Measurements from ENCODE around the gene PCDH15.

- no peak for TF ChIP-seq EZH2phosphoT487 (IDR thresholded peaks at IDR 0.05; ENCODE audit: borderline replicate concordance)
- TF ChIP-seq, protein P1, sequence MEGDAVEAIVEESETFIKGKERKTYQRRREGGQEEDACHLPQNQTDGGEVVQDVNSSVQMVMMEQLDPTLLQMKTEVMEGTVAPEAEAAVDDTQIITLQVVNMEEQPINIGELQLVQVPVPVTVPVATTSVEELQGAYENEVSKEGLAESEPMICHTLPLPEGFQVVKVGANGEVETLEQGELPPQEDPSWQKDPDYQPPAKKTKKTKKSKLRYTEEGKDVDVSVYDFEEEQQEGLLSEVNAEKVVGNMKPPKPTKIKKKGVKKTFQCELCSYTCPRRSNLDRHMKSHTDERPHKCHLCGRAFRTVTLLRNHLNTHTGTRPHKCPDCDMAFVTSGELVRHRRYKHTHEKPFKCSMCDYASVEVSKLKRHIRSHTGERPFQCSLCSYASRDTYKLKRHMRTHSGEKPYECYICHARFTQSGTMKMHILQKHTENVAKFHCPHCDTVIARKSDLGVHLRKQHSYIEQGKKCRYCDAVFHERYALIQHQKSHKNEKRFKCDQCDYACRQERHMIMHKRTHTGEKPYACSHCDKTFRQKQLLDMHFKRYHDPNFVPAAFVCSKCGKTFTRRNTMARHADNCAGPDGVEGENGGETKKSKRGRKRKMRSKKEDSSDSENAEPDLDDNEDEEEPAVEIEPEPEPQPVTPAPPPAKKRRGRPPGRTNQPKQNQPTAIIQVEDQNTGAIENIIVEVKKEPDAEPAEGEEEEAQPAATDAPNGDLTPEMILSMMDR (conservative IDR thresholded peaks at IDR 0.05; ENCODE audit: low read length): no peak
Observed at GRCh38 chr10:54067361-54067760, 733.7 kb downstream of the PCDH15 start.

All from Loucy (cell line).